Nephron progenitor cell (in vitro differentiated cells): ENCODE data around the gene LINC01488.

ENCODE experiments used
- DNase-seq: peaks from one replicate; pipeline ENCODE4 v3.0.0; 2021
- H3K27ac Mint-ChIP-seq: 2 replicates; pipeline ENCODE4 v1.8.0; 2021; ENCODE audit warnings: mild to moderate bottlenecking, moderate library complexity, mixed read lengths
- H3K27me3 Mint-ChIP-seq: 2 replicates; pipeline ENCODE4 v1.8.0; 2021; ENCODE audit warnings: mild to moderate bottlenecking, low read depth, mixed read lengths; ENCODE audit not compliant: poor library complexity
- H3K36me3 Mint-ChIP-seq: 2 replicates; pipeline ENCODE4 v1.8.0; 2021; ENCODE audit warnings: low read depth, mixed read lengths
- H3K4me1 Mint-ChIP-seq: 2 replicates; pipeline ENCODE4 v1.8.0; 2021; ENCODE audit warnings: mixed read lengths
- H3K4me3 Mint-ChIP-seq: 2 replicates; pipeline ENCODE4 v1.8.0; 2021; ENCODE audit warnings: mild to moderate bottlenecking, moderate library complexity, mixed read lengths
- H3K9me3 Mint-ChIP-seq: 2 replicates; pipeline ENCODE4 v1.8.0; 2021; ENCODE audit warnings: mild to moderate bottlenecking, moderate library complexity, mixed read lengths
- TF ChIP-seq, protein P1 (sequence below): fragments of 200-600 bp; sonication (generic); IDR thresholded peaks from 2 replicates; pipeline ENCODE4 v1.5.0; 2021; ENCODE audit warnings: antibody characterized with exemption

The LINC01488 gene

DNA sequence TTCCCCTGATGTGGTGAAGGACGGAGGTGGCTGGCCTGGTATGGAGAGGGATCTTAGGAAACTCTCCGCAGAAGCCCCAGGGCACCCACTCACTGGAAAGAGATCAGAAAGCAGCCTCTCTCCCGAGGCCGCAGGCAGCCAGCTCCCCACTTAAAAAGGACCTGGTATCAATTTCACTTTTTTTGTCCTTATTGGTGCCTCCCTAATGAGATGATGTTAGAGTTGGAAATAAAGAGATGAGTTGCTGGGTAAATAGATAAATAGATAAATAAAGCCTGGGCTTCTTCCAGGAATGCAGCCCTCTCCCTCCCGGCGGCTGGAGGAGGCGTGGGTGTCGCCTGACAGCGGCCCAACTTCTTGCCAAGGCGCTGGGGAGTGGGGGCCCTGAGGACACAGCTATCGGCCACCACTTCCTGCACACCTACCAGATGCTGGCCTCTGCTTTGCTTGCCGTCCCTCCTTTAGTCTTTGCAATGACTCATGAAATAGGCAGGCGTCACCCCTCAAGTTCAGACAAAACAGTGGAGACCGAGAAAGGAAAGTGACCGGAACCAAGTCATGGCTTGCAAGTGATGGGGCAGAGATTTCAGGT lies 42.9 kb downstream of the LINC01488 start:
- Mint-ChIP-seq H3K4me3 (no peak overlapping the region), H3K27ac (no peak overlapping the region), H3K36me3 (no peaks in the 10 kb centered on the region), H3K4me1 (peaks cover 18% of the 10 kb centered on the region), H3K27me3 (peaks cover 18% of the 10 kb centered on the region), H3K9me3 (peaks cover under 1% of the 10 kb centered on the region)
- TF ChIP-seq, protein P1, sequence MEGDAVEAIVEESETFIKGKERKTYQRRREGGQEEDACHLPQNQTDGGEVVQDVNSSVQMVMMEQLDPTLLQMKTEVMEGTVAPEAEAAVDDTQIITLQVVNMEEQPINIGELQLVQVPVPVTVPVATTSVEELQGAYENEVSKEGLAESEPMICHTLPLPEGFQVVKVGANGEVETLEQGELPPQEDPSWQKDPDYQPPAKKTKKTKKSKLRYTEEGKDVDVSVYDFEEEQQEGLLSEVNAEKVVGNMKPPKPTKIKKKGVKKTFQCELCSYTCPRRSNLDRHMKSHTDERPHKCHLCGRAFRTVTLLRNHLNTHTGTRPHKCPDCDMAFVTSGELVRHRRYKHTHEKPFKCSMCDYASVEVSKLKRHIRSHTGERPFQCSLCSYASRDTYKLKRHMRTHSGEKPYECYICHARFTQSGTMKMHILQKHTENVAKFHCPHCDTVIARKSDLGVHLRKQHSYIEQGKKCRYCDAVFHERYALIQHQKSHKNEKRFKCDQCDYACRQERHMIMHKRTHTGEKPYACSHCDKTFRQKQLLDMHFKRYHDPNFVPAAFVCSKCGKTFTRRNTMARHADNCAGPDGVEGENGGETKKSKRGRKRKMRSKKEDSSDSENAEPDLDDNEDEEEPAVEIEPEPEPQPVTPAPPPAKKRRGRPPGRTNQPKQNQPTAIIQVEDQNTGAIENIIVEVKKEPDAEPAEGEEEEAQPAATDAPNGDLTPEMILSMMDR: no peak
- DNase-seq: peak; percentile 33

DNA sequence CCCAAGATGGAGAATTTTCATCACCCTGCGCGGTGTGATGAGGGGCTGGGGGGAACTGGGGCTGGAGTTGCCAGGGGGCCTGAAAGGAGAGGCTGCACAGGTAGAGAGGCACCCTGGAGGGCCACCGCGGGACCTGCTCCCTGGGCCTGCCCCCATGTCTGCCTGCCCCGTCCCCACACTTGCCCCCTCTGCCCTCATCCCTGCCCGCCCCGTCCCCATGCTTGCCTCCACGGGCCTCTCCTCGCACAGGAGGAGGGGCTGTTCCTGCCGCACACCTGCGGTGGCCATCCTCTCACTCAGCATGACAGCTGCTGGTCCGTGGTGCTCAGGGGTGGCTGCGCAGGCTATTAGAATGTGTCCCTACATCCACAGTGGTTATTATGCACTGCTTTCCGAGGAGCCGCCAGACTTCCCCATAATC lies 43.5 kb downstream of the LINC01488 start:
- Mint-ChIP-seq H3K4me1 (peaks cover 24% of the 10 kb centered on the region), H3K36me3 (no peaks in the 10 kb centered on the region), H3K27ac (no peak overlapping the region), H3K9me3 (no peaks in the 10 kb centered on the region), H3K4me3 (no peak overlapping the region), H3K27me3 (peaks cover 16% of the 10 kb centered on the region)
- TF ChIP-seq, protein P1: no peak
- no peak for DNase-seq

DNA sequence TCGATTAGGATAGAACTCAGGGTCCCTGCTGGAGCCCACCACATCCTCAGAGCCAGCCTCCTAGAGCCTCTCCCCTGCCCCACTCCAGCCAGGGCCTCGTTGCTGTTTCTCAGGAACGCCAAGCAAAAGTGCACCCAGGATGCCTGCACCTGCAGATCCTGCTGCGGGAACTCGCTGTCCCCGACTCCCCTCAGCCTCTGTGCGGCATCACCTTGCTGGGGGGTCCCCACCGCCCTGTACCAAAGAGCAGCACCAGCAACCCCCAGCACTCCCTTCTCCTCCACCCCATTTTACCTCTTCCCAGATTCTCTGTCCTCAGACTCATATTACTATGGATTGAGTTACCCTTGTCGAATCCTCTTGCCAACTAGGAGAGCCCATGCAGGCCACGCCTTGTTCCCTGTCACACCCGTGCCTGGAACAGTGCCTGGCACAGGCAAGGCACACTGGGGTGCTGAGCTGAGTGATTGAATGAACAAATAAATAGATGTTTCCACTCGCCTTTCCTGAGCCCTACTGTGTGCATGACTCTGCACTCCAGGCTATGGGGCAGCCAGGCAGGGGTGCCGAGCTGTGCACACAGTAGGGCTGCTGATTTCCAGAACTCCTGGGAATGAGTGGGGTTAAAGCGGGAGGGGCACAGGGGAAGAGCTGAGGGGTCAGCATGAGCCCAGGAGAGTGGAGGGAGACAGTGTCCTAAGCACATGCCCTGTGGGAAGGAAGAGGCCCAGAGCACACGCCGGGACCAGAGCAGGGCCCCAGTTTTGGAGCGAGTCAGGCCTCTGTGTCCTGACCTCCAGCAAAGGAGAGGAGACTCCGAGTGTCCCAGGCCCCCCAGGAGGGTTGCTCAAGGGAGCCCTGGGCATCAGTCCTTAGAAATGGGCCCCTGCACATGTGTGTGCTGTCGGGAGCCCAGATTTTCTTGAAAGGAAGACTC lies 44.3 kb downstream of the LINC01488 start:
- Mint-ChIP-seq H3K36me3 (no peaks in the 10 kb centered on the region), H3K27ac (no peak overlapping the region), H3K9me3 (no peaks in the 10 kb centered on the region), H3K4me3 (no peak overlapping the region), H3K27me3 (peaks cover 21% of the 10 kb centered on the region), H3K4me1 (peaks cover 32% of the 10 kb centered on the region)
- TF ChIP-seq, protein P1: no peak
- DNase-seq: no peak

GRCh38 chr11:69526453-69526810 lies 45.0 kb downstream of the LINC01488 start:
- H3K27me3 Mint-ChIP-seq: peaks cover 21% of the 10 kb centered on the region
- no peak for DNase-seq
- no peaks in the 10 kb centered on the region for H3K9me3 Mint-ChIP-seq
- H3K27ac Mint-ChIP-seq: no peak overlapping the region
- TF ChIP-seq, protein P1: no peak
- H3K36me3 Mint-ChIP-seq: no peaks in the 10 kb centered on the region
- no peak overlapping the region for H3K4me3 Mint-ChIP-seq
- peaks cover 36% of the 10 kb centered on the region for H3K4me1 Mint-ChIP-seq

GRCh38 chr11:69529001-69529400 lies 47.5 kb downstream of the LINC01488 start:
- H3K4me1 Mint-ChIP-seq: peaks cover 39% of the 10 kb centered on the region
- no peak overlapping the region for H3K27ac Mint-ChIP-seq
- TF ChIP-seq, protein P1: no peak
- no peak for DNase-seq
- H3K36me3 Mint-ChIP-seq: no peaks in the 10 kb centered on the region
- peaks cover 26% of the 10 kb centered on the region for H3K27me3 Mint-ChIP-seq
- H3K9me3 Mint-ChIP-seq: no peaks in the 10 kb centered on the region
- H3K4me3 Mint-ChIP-seq: no peak overlapping the region
